Mononuclear cell (primary cell): Measurements from ENCODE around the gene PIAS1. TPM values are rescaled to one million over a fixed set of nuclear protein-coding genes. Genes with fewer than 3 reads are reported as not detected.
A peak's percentile ranks its signal among the peaks of the same experiment; 100 is the strongest.
"Not testable (repeated sequence)": the region's sequence is repeated elsewhere in the genome, so short reads cannot be mapped to it uniquely, and the experiment has no call there.

Source experiments
- H3K27me3 ChIP-seq: 2 replicates; pipeline ENCODE4 v1.6.0; 2011; ENCODE audit warnings: low read length, control low read depth; ENCODE audit not compliant: insufficient read depth
- H3K4me1 ChIP-seq: 2 replicates; pipeline ENCODE4 v1.5.1; 2011; ENCODE audit warnings: mild to moderate bottlenecking, low read length, control low read depth; ENCODE audit not compliant: insufficient read depth
- H3K4me3 ChIP-seq: 2 replicates; pipeline ENCODE4 v1.5.1; 2011; ENCODE audit warnings: mild to moderate bottlenecking, low read length, moderate library complexity
- H3K9me3 ChIP-seq: 2 replicates; pipeline ENCODE4 v1.5.1; 2011; ENCODE audit warnings: low read depth, mild to moderate bottlenecking, control low read depth, low read length
- total RNA-seq: library from RNA; depleted of rRNA; stranded (reverse); fragments of >200 nt; gene quantifications from one replicate; pipeline ENCODE4 v1.2.3, GENCODE V29; 2012

Gene PIAS1
- total RNA-seq, 1 donor, result 200 TPM

- Histone ChIP-seq H3K9me3 (no peaks in the 10 kb centered on the region), H3K4me1 (peaks cover 29% of the 10 kb centered on the region), H3K27me3 (no peaks in the 10 kb centered on the region), H3K4me3 (no peak overlapping the region)
Measured at GRCh38 chr15:68224108-68224507, 170.0 kb downstream of the PIAS1 start.

DNA sequence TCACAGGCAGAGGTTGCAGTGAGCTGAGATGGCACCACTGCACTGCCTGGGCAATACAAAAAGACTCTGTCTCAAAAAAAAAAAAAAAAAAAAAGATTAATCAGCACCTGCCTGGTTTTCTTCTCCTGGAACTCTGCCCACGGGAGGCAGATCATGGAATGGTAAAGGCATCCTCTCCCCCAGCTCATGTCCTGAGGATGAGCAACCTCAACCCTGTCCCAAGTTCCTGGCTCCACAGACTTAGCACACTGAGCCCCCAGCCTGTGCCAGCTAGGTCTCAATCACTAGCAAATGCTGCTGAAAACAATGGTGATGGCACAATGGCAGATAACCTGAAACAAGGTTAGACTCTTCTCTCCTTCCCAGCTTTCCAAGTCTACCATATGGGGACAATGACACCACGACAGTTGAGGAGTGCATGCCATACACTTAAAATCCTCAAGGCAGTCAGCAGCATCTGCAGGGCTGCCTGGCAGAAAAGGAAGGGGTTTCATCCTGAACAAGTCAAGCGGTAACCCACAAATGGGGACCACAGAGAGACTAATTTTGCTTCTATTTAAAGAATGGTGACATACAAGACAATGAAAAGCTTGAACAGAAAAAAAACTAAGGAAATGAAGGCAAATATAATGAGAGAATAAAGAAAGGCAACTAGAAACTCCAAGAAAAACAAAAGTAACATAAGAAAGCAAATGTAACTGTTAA, 170.6 kb downstream of the PIAS1 start:
- H3K4me1 ChIP-seq, result peaks cover 29% of the 10 kb centered on the region
- no peak overlapping the region for H3K4me3 ChIP-seq
- no peaks in the 10 kb centered on the region for H3K9me3 ChIP-seq

DNA sequence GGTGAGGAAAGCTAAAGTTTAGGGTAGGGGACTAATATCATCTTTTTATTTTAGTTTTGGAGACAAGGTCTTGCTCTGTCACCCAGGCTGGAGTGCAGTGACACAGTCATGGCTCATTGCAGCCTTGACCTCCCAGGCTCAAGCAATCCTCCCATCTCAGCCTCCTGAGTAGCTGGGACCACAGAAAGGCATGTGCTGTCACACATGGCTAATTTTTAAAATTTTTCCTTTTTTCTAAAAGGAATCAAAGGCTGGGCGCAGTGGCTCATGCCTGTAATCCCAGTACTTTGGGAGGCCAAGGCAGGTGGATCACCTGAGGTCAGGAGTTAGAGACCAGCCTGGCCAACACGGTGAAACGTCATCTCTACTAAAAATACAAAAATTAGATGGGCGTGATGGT, 171.3 kb downstream of the PIAS1 start:
- H3K27me3 ChIP-seq, H3K4me3 ChIP-seq, H3K9me3 ChIP-seq: not testable (repeated sequence)
- peaks cover 35% of the 10 kb centered on the region for H3K4me1 ChIP-seq

More for the DNA sequence above, 170.6 kb downstream of the PIAS1 start:
- no peaks in the 10 kb centered on the region for H3K27me3 ChIP-seq

DNA sequence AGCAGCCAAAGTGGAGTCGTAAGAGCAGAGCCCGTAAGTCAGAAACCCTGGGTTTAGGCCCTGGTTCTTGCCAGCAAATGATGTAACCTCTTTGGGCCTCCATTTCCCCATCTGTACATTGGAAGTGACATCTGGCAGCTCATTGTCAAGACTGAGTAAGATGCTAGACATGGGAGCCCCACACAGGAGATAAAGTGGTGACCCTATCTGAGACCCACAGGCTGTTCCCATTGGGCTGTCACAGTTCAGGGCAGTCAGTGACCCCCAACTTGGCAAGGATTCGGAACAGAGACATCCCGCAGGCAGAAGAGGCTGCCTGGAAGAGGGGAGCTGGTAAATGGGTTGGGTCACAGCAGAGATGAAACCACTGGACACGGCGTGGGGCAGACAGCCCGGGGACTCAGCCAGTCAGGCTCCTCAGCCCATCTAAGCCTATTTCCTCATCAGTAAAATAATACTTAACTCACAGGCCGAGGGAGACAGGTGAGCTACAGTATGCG, 173.6 kb downstream of the PIAS1 start:
- Histone ChIP-seq H3K4me3 (no peak overlapping the region), H3K27me3 (no peaks in the 10 kb centered on the region), H3K9me3 (no peaks in the 10 kb centered on the region), H3K4me1 (peaks cover 52% of the 10 kb centered on the region)

GRCh38 chr15:68228143-68228970, 174.2 kb downstream of the PIAS1 start:
- H3K27me3 ChIP-seq, result no peaks in the 10 kb centered on the region
- H3K9me3 ChIP-seq, result no peaks in the 10 kb centered on the region
- H3K4me1 ChIP-seq, result peaks cover 58% of the 10 kb centered on the region
- H3K4me3 ChIP-seq, result peak overlapping the region; percentile 76

- peaks cover 65% of the 10 kb centered on the region for H3K4me1 ChIP-seq
- H3K9me3 ChIP-seq, result no peaks in the 10 kb centered on the region
- no peaks in the 10 kb centered on the region for H3K27me3 ChIP-seq
- peak overlapping the region; percentile 76 for H3K4me3 ChIP-seq
Measured at GRCh38 chr15:68228971-68229385, 174.9 kb downstream of the PIAS1 start.

DNA sequence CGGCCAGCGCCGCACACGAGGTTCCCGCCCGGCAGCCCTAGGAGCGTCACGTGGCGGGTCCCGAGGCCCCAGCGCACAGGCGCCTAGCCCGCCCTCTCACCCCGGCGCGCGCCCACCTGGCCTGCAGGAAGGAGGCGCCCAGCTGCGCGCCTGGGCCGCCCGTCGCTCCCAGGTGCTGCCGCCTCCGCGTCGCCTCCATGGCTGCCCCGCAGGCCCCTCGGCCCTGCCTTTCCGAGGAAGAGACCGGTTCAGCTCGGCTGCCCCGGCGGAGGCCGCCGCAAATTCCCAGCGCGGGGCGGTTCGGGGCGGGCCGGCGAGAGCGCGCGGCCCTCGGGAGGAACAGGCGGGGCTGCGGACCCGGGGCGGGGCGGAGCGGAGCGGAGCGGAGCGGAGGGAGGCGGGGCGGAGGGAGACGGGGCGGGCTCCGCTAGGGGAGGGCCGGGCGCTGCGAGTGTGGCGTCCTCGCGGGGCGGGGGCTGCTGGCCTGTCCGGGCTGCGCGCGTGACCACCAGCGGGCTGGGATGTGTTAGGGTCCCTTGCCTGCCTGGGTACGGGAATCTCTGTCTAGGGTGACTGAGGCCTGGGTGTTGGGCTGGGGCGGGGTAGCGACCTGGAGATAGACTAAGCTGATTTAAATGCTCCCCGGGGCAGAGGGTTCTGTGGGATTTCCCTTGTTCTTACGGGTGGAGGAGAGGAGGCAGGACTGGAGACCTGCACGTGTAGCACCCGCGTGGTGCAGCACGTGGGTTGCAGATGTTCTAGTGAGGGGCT, 175.5 kb downstream of the PIAS1 start, which contains the start of gene CLN6:
Gene CLN6, minus strand, starts transcription at position 343 of the 771 bp plus-strand sequence. Its CDS starts 144 bp downstream, at position 199.
- no peaks in the 10 kb centered on the region for H3K9me3 ChIP-seq
- H3K27me3 ChIP-seq, result no peaks in the 10 kb centered on the region
- H3K4me1 ChIP-seq, result peaks cover 64% of the 10 kb centered on the region
- H3K4me3 ChIP-seq, result peak within 1 kb of the TSS; percentile 76

DNA sequence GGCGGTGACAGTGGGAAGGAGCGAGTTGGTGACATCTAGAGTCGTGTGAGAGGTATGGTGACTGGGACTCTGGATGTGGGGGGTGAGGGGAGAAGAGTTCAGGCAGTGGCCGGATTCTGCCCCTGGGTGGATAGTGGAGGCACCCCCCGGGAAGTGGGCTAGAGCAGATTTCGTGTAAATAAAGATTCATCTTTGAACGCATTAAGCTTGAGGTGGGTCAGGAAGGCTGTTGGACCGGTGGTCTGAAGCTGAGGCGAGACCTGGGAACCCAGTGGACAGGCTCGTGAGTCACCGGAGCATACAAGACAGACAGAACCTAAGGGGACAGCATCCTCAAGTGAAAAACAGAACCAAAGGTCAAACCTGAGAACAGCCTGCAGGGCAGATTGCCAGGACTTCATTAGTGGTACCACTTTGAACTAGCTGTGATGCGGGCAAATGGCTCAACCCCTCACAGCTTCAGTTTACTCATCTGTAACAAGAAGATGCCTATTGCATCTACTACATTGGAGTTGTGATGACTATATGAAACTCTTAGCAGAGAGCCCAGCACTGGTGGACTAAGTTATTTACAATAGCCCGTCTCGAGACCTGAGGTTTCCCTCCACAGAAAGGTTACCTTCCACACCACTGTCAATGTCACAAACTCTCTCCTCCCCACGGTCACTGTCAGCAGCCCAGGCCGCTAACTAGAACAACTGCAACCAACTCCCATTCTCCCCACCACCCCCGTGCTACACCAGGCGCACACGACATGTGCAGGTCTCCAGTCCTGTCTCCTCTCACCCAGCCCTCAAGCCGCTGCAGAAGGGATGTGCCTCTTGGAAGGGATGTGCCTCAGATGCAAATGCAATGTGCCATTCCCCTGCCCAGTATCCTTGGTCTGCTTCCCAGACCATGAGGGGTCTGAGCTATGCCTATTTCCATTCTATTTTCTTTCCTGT, 176.3 kb downstream of the PIAS1 start:
- peaks cover 58% of the 10 kb centered on the region for H3K4me1 ChIP-seq
- H3K27me3 ChIP-seq, result no peaks in the 10 kb centered on the region
- peak overlapping the region; percentile 76 for H3K4me3 ChIP-seq
- no peaks in the 10 kb centered on the region for H3K9me3 ChIP-seq

DNA sequence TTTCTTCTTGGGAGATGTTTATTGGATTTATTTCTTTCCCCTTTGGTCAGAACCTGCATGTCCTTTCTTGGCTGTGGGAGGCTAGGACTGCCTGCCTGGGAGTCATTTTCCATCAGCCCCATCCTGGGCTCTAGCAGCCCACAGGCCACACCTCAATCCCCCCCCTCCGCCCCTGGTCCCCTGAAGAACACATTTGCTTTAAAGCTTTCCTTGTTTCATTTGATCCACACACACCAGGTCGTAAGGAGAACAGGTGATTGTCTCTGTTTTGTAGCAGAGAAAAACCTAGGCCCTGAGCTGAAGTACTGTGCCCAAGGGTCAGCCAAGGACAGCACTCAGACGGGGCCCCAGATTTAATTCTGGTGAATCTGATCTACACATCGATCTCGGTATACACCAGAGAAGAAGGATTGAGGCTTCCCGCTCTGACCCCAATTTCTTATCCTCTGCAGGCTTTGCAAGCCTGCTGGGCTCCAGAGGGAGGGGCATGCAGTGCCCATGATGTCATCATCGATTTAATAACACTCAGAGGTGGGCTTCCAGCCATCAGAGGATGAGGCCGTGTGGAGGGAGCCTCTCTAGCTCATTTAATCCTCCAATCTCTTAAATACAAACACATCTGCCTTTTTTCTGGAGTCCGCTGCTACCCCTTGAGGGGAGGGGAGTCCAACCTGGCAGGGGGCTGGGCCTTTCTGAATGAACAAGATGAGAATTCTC, 177.1 kb downstream of the PIAS1 start:
- Histone ChIP-seq H3K4me1 (peaks cover 56% of the 10 kb centered on the region), H3K4me3 (no peak overlapping the region), H3K9me3 (no peaks in the 10 kb centered on the region), H3K27me3 (no peaks in the 10 kb centered on the region)

DNA sequence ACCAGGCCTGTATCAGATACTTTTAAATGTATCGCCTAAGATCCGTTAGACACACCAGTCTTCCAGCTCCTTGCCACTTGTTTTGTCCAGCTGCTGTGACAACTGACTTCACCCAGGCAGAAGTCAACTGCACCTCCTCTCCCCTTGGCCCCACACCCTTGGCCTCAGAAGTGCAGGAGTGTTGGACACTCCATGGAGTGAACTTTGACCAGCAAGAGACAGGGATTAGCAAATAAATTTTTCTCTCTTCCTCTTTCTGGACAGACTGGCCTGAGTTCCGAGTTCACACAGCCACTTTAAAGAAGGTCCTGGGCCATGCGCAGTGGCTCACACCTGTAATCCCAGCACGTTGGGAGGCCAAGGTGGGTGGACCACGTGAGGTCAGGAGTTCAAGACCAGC, 178.3 kb downstream of the PIAS1 start:
- Histone ChIP-seq H3K4me3 (no peak overlapping the region), H3K9me3 (no peaks in the 10 kb centered on the region), H3K27me3 (no peaks in the 10 kb centered on the region), H3K4me1 (peaks cover 54% of the 10 kb centered on the region)

DNA sequence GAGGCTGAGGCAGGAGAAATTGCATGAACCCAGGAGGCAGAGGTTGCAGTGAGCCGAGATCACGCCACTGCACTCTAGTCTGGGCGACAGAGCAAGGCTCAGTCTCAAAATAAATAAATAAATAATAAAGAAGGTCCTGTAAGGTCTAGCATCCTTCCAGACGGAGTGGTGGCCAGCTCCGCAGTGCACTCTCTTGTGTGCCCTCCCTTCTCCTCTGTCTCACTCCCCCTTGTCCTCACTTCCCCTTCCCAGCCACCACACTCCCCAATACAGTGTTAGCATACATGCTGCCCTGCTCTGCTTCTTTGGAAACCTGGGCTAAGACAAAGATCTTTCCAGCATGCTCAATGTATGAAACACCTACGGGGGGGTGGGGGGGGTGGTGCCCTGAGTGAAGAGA, 178.8 kb downstream of the PIAS1 start:
- H3K4me1 ChIP-seq, result peaks cover 49% of the 10 kb centered on the region
- no peaks in the 10 kb centered on the region for H3K9me3 ChIP-seq
- no peaks in the 10 kb centered on the region for H3K27me3 ChIP-seq
- no peak overlapping the region for H3K4me3 ChIP-seq

DNA sequence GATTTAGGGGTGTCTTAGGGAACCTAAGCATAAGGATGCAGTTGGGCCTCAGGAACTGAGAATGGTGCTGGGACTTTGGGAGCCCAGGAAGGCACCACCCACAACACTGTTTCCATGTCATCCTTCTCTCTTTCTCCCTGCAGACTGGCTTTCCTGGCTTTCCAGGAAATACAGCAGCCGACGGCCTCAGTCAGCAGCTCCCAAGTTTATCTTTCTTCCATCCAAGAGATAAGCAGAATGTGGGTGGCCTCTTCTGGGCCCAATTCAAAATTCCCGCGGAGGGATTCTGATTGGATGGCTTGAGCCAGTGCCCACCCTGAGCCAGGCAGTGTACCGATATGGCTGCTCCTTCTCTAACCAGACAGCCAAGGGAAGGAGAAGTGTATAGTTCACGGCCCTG, 179.9 kb downstream of the PIAS1 start:
- Histone ChIP-seq H3K4me3 (no peak overlapping the region), H3K9me3 (no peaks in the 10 kb centered on the region), H3K27me3 (no peaks in the 10 kb centered on the region), H3K4me1 (peaks cover 38% of the 10 kb centered on the region)

GRCh38 chr15:68234520-68234919, 180.4 kb downstream of the PIAS1 start:
- H3K9me3 ChIP-seq, H3K27me3 ChIP-seq, H3K4me3 ChIP-seq: not testable (repeated sequence)
- peaks cover 38% of the 10 kb centered on the region for H3K4me1 ChIP-seq
